C4-2B (cell line): ENCODE data around the gene C12orf54.
"Not testable (repeated sequence)": the region's sequence is repeated elsewhere in the genome, so short reads cannot be mapped to it uniquely, and the experiment has no call there.

Experiments
- ZFX ChIP-seq: fragments of 450-650 bp; IDR thresholded peaks from 2 replicates; pipeline ENCODE4 v1.6.1; 2017
- TF ChIP-seq, protein P1 (sequence below): fragments of 450-650 bp; conservative IDR thresholded peaks from 2 replicates; pipeline ENCODE4 v1.5.1; 2017; ENCODE audit warnings: mild to moderate bottlenecking

DNA sequence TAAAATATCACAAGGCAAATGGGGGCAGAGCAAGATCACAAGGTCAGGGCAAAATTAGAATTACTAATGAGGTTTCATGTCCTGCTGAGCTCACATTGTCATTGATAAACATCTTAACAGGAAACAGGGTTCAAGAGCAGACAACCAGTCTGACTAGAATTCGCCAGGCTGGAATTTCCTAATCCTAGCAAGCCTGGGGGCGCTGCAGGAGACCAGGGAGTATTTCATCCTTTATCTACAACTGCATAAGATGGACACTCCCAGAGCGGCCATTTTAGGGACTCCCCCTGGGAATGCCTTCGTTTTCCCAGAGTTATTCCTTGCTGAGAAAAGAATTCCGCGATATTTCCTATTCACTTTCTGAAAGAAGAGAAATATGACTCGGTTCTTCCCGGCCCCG, 13.3 kb upstream of the C12orf54 start:
- TF ChIP-seq, protein P1, sequence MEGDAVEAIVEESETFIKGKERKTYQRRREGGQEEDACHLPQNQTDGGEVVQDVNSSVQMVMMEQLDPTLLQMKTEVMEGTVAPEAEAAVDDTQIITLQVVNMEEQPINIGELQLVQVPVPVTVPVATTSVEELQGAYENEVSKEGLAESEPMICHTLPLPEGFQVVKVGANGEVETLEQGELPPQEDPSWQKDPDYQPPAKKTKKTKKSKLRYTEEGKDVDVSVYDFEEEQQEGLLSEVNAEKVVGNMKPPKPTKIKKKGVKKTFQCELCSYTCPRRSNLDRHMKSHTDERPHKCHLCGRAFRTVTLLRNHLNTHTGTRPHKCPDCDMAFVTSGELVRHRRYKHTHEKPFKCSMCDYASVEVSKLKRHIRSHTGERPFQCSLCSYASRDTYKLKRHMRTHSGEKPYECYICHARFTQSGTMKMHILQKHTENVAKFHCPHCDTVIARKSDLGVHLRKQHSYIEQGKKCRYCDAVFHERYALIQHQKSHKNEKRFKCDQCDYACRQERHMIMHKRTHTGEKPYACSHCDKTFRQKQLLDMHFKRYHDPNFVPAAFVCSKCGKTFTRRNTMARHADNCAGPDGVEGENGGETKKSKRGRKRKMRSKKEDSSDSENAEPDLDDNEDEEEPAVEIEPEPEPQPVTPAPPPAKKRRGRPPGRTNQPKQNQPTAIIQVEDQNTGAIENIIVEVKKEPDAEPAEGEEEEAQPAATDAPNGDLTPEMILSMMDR = not testable (repeated sequence)
- TF ChIP-seq ZFX = not testable (repeated sequence)
